H1 (cell line): ENCODE measurements around the gene NOS3. TPM values are rescaled to one million over a fixed set of nuclear protein-coding genes. Genes with fewer than 3 reads are reported as not detected.

Experiments used
- CTCF ChIA-PET: fragments of 300-600 bp; sonication (Branson Sonifier 250); formaldehyde crosslinking; loops from one replicate; lab custom pipeline; 2021; ENCODE audit not compliant: partially characterized antibody; lab: Charles Lee
- POLR2A ChIA-PET: fragments of 300-600 bp; sonication (Branson Sonifier 250); formaldehyde crosslinking; loops from one replicate; lab custom pipeline; 2021; ENCODE audit warnings: inconsistent platforms; ENCODE audit not compliant: partially characterized antibody; lab: Charles Lee
- DNase-seq, 2 experiments: peaks; one replicate each; pipeline versions ENCODE4 v3.0.0 to v3.0.0-alpha.2; 2010 to 2022; ENCODE audit warnings: low spot score in 2 of 2, low read depth in 1 of 2, mixed read lengths in 1 of 2
- FAIRE-seq: peaks from 2 replicates; lab custom pipeline; 2011; peaks lifted over from hg19 to GRCh38; lab: Jason Lieb, UNC
- H2AFZ ChIP-seq: 2 replicates; pipeline ENCODE4 v1.8.1; 2012; ENCODE audit warnings: low read length, inconsistent platforms
- H2AK5ac ChIP-seq: 2 replicates; pipeline ENCODE4 v1.6.1; 2013; ENCODE audit warnings: low read depth, low read length
- H2BK120ac ChIP-seq: replicated peaks from 2 replicates; pipeline ENCODE3; 2013; ENCODE audit warnings: low read depth, low read length, inconsistent platforms
- H2BK12ac ChIP-seq: 2 replicates; pipeline ENCODE4 v1.6.1; 2013; ENCODE audit warnings: low read depth, low read length
- H2BK15ac ChIP-seq: 2 replicates; pipeline ENCODE4 v1.6.1; 2013; ENCODE audit warnings: low read length
- H2BK20ac ChIP-seq: 2 replicates; pipeline ENCODE4 v1.6.1; 2013; ENCODE audit warnings: low read length
- H2BK5ac ChIP-seq: 2 replicates; pipeline ENCODE4 v1.6.1; 2013; ENCODE audit warnings: low read depth, low read length
- H3K14ac ChIP-seq: 2 replicates; pipeline ENCODE4 v1.6.1; 2013; ENCODE audit warnings: inconsistent platforms; ENCODE audit not compliant: insufficient read length
- H3K18ac ChIP-seq: 2 replicates; pipeline ENCODE4 v1.6.1; 2013; ENCODE audit warnings: low read length; ENCODE audit errors: extremely low read depth
- H3K23ac ChIP-seq: 2 replicates; pipeline ENCODE4 v1.6.1; 2013; ENCODE audit warnings: inconsistent platforms; ENCODE audit not compliant: insufficient read length
- H3K23me2 ChIP-seq: 2 replicates; pipeline ENCODE4 v1.6.1; 2013; ENCODE audit warnings: low read depth, low read length
- H3K27ac ChIP-seq: 2 replicates; pipeline ENCODE4 v1.6.1; 2011; ENCODE audit warnings: low read depth, low read length, inconsistent platforms
- H3K27me3 ChIP-seq, 4 experiments: replicated peaks in 1 of 4; 1 replicate in 1 of 4; 2 replicates in 3 of 4; pipeline versions ENCODE4 v1.6.1 to v1.8.1; 2011 to 2013; ENCODE audit warnings: low read length in 3 of 4, mild to moderate bottlenecking in 3 of 4, inconsistent platforms in 2 of 4, mixed read lengths in 2 of 4, moderate library complexity in 1 of 4; ENCODE audit not compliant: control insufficient read depth in 3 of 4, insufficient read depth in 3 of 4; ENCODE audit errors: extremely low read depth in 1 of 4
- H3K36me3 ChIP-seq, 4 experiments: 2 replicates each; pipeline versions ENCODE4 v1.6.1 to v1.8.1; 2011 to 2013; ENCODE audit warnings: mild to moderate bottlenecking in 4 of 4, low read length in 3 of 4, moderate library complexity in 2 of 4, control low read depth in 1 of 4, inconsistent platforms in 1 of 4; ENCODE audit not compliant: insufficient read depth in 4 of 4, control insufficient read depth in 2 of 4
- H3K4ac ChIP-seq: replicated peaks from 2 replicates; pipeline ENCODE3; 2013; ENCODE audit warnings: low read length, low read depth, mixed read lengths, inconsistent platforms; ENCODE audit not compliant: insufficient read length
- H3K4me1 ChIP-seq, 4 experiments: replicated peaks in 1 of 4; 1 replicate in 1 of 4; 2 replicates in 3 of 4; pipeline versions ENCODE4 v1.6.1 to v1.8.1; 2011 to 2013; ENCODE audit warnings: low read length in 3 of 4, inconsistent platforms in 2 of 4, mixed read lengths in 1 of 4; ENCODE audit not compliant: insufficient read depth in 4 of 4, control insufficient read depth in 3 of 4
- H3K4me2 ChIP-seq, 2 experiments: 2 replicates each; pipeline versions ENCODE4 v1.6.1 to v1.8.1; 2011 to 2013; ENCODE audit warnings: low read depth in 2 of 2, low read length in 2 of 2, control low read depth in 1 of 2, inconsistent platforms in 1 of 2, mild to moderate bottlenecking in 1 of 2; ENCODE audit not compliant: insufficient read depth in 1 of 2
- H3K4me3 ChIP-seq, 4 experiments: fragments of 200-600, 300-600 bp in 1 of 4; sonication (generic), shearing (Covaris generic), sonication (Bioruptor Twin) in 1 of 4; 2 replicates each; pipeline versions ENCODE4 v1.5.1 to v1.8.1; 2011 to 2016; ENCODE audit warnings: low read length in 4 of 4, low read depth in 3 of 4, control low read depth in 2 of 4, inconsistent platforms in 2 of 4, mild to moderate bottlenecking in 2 of 4, mixed read lengths in 1 of 4, moderate library complexity in 1 of 4; ENCODE audit not compliant: insufficient read depth in 2 of 4; ENCODE audit errors: extremely low read depth in 1 of 4
- H3K56ac ChIP-seq: replicated peaks from 2 replicates; pipeline ENCODE3; 2013; ENCODE audit warnings: low read depth, mild to moderate bottlenecking, mixed read lengths, low read length, inconsistent platforms; ENCODE audit not compliant: insufficient read length
- H3K79me1 ChIP-seq: 2 replicates; pipeline ENCODE4 v1.6.1; 2013; ENCODE audit warnings: low read depth, low read length, control low read depth
- H3K79me2 ChIP-seq, 2 experiments: 2 replicates each; pipeline versions ENCODE4 v1.6.1 to v1.8.1; 2012 to 2013; ENCODE audit warnings: low read length in 2 of 2, mild to moderate bottlenecking in 2 of 2, inconsistent platforms in 1 of 2; ENCODE audit not compliant: insufficient read depth in 2 of 2, control insufficient read depth in 1 of 2
- H3K9ac ChIP-seq, 4 experiments: replicated peaks in 1 of 4; 1 replicate in 1 of 4; 2 replicates in 3 of 4; pipeline versions ENCODE4 v1.6.1 to v1.8.1; 2011 to 2013; ENCODE audit warnings: low read depth in 3 of 4, low read length in 3 of 4, control low read depth in 2 of 4, mild to moderate bottlenecking in 2 of 4, moderate library complexity in 2 of 4, inconsistent platforms in 1 of 4; ENCODE audit errors: extremely low read depth in 1 of 4
- H3K9me3 ChIP-seq, 2 experiments: 2 replicates each; pipeline versions ENCODE4 v1.6.1 to v1.8.1; 2012 to 2013; ENCODE audit warnings: mild to moderate bottlenecking in 2 of 2, moderate library complexity in 2 of 2, control low read depth in 1 of 2, inconsistent platforms in 1 of 2, low read depth in 1 of 2, low read length in 1 of 2, mixed read lengths in 1 of 2; ENCODE audit not compliant: insufficient read depth in 2 of 2
- H4K20me1 ChIP-seq, 2 experiments: replicated peaks in 1 of 2; 2 replicates each; pipeline versions ENCODE3 to v1.8.1; 2011 to 2013; ENCODE audit warnings: inconsistent platforms in 2 of 2, low read length in 2 of 2, mild to moderate bottlenecking in 1 of 2; ENCODE audit not compliant: insufficient read depth in 2 of 2, control insufficient read depth in 1 of 2
- H4K5ac ChIP-seq: 2 replicates; pipeline ENCODE4 v1.6.1; 2013; ENCODE audit warnings: low read length, low read depth, mixed read lengths, inconsistent platforms; ENCODE audit not compliant: insufficient read length
- H4K8ac ChIP-seq: 2 replicates; pipeline ENCODE4 v1.8.0; 2013; ENCODE audit warnings: mild to moderate bottlenecking, moderate library complexity, low read length, inconsistent platforms; ENCODE audit not compliant: insufficient read depth; ENCODE audit errors: extremely low read depth
- H4K91ac ChIP-seq: replicated peaks from 2 replicates; pipeline ENCODE3; 2013; ENCODE audit warnings: low read length, mixed read lengths, inconsistent platforms; ENCODE audit not compliant: insufficient read length
- ATF3 ChIP-seq: IDR thresholded peaks from 2 replicates; pipeline ENCODE4 v1.6.1; 2011; ENCODE audit warnings: low read depth, mild to moderate bottlenecking, low read length; ENCODE audit not compliant: insufficient read depth
- CBX8 ChIP-seq: fragments of 300-800, 300-1000 bp; sonication (generic); IDR thresholded peaks from 2 replicates; pipeline ENCODE4 v1.7.1; 2016; ENCODE audit warnings: low read depth, low read length, borderline replicate concordance
- CTBP2 ChIP-seq: IDR thresholded peaks from 2 replicates; pipeline ENCODE4 v1.7.0; 2011; ENCODE audit warnings: borderline replicate concordance, mild to moderate bottlenecking, moderate library complexity, mixed read lengths, low read length; ENCODE audit not compliant: insufficient read depth, insufficient read length
- E2F6 ChIP-seq: IDR thresholded peaks from 2 replicates; pipeline ENCODE4 v1.6.1; 2012; ENCODE audit warnings: inconsistent platforms
- GTF2F1 ChIP-seq: IDR thresholded peaks from 2 replicates; pipeline ENCODE4 v1.6.1; 2012; ENCODE audit warnings: low read depth, low read length, improper control_type of control experiment, borderline replicate concordance
- JUND ChIP-seq: IDR thresholded peaks from 2 replicates; pipeline ENCODE4 v1.6.1; 2011; ENCODE audit warnings: mild to moderate bottlenecking, improper control_type of control experiment, low read length
- KDM1A ChIP-seq: fragments of 200-600, 300-600 bp; sonication (generic); IDR thresholded peaks from 2 replicates; pipeline ENCODE4 v1.7.1; 2016; ENCODE audit warnings: mild to moderate bottlenecking, low read length, borderline replicate concordance
- KDM5A ChIP-seq: fragments of 200-600 bp; IDR thresholded peaks from 2 replicates; pipeline ENCODE4 v1.7.1; 2012; ENCODE audit warnings: mild to moderate bottlenecking, low read length, inconsistent platforms, mixed read lengths
- POLR2A ChIP-seq, 2 experiments: IDR thresholded peaks; 1 replicate in 1 of 2; 2 replicates in 1 of 2; pipeline ENCODE4 v1.6.1; 2011; ENCODE audit warnings: low read depth in 2 of 2, low read length in 2 of 2, mild to moderate bottlenecking in 2 of 2; ENCODE audit errors: control extremely low read depth in 1 of 2
- RXRA ChIP-seq: IDR thresholded peaks from 2 replicates; pipeline ENCODE4 v1.6.1; 2011; ENCODE audit warnings: low read depth, mild to moderate bottlenecking, low read length, moderate library complexity; ENCODE audit not compliant: insufficient read depth
- SP1 ChIP-seq: IDR thresholded peaks from 2 replicates; pipeline ENCODE4 v1.6.1; 2011; ENCODE audit warnings: low read depth, low read length
- TBP ChIP-seq: IDR thresholded peaks from 2 replicates; pipeline ENCODE4 v1.6.1; 2011; ENCODE audit warnings: low read depth, low read length, improper control_type of control experiment
- TEAD4 ChIP-seq: IDR thresholded peaks from 2 replicates; pipeline ENCODE4 v1.6.1; 2012; ENCODE audit warnings: low read depth, low read length, inconsistent platforms, mixed read lengths
- YY1 ChIP-seq: IDR thresholded peaks from 2 replicates; pipeline ENCODE4 v1.6.1; 2011; ENCODE audit warnings: low read depth, mild to moderate bottlenecking, low read length
- WGBS, 2 experiments: shearing (Covaris generic) in 1 of 2; methylation state at CpG; one replicate each; pipeline versions ENCODE4 v1.1.6 to v1.1.7; 2013 to 2015; ENCODE audit warnings: low lambda C conversion rate in 2 of 2, mixed read lengths in 2 of 2, inconsistent platforms in 1 of 2, low coverage in 1 of 2, missing lambda C conversion rate in 1 of 2; ENCODE audit not compliant: insufficient replicate concordance in 2 of 2, insufficient coverage in 1 of 2, insufficient read length in 1 of 2; ENCODE audit errors: extremely low coverage in 1 of 2, missing lambda C conversion rate in 1 of 2; 5-methylcytosine and 5-hydroxymethylcytosine counted together
- polyA plus RNA-seq, 7 experiments: library from polyadenylated mRNA; depleted of rRNA in 3 of 7; stranded (reverse) in 5 of 7; unstranded in 2 of 7; fragments of >200 nt in 5 of 7; fragments of 200-250 nt in 2 of 7; gene quantifications; 1 replicate in 5 of 7; 2 replicates in 1 of 7; 4 replicates in 1 of 7; pipeline versions ENCODE4 v1.2.1 to v1.2.3, GENCODE V29; 2011 to 2013; ENCODE audit warnings: missing spikeins in 2 of 7, mixed read lengths in 2 of 7
- total RNA-seq: library from RNA; stranded (reverse); fragmentation: NEBNext Ultra II Directional; extraction: Animal tissue kit (Norgen Biotek cat#: 25700); gene quantifications from 2 replicates; pipeline ENCODE4 v1.2.1, GENCODE V29; 2021

NOS3 gene
- total and polyA plus RNA-seq, 2 of the 8 experiments (the other 6 are each of a cell fraction or from before 2014, with no cell fraction given), result 4.4 to 16.2 TPM

- H2BK20ac ChIP-seq, result no peak overlapping the region
- H4K91ac ChIP-seq, result no peak overlapping the region
- no peak overlapping the region for H3K14ac ChIP-seq
- no peaks in the 10 kb centered on the region for H3K9me3 ChIP-seq
- H2BK5ac ChIP-seq, result no peak overlapping the region
- no peak overlapping the region for H3K27ac ChIP-seq
- CTCF ChIA-PET, result interaction anchor here (1.5 to 5.7 kb wide), 3 partner anchors 10 to 34 kb away, joined by 5 to 56 read pairs (median 10); no protein-coding TSS in a partner anchor
- no peaks in the 10 kb centered on the region for H4K20me1 ChIP-seq
- peaks cover 0 to 15% (median 5%) of the 10 kb centered on the region in 4 experiments; a peak in 5 of 7 replicates for H3K4me1 ChIP-seq
- H3K4me3 ChIP-seq, result no peak overlapping the region
- no peak overlapping the region for H3K18ac ChIP-seq
- H2BK12ac ChIP-seq, result no peak overlapping the region
- no peaks in the 10 kb centered on the region for H3K36me3 ChIP-seq
- H2AK5ac ChIP-seq, result no peak overlapping the region
- POLR2A ChIA-PET, result no interaction called here
- no peak overlapping the region for H2BK120ac ChIP-seq
- no peak overlapping the region for H2BK15ac ChIP-seq
- FAIRE-seq, result no peak
- no peak overlapping the region for H3K9ac ChIP-seq
- DNase-seq, result no peak
- WGBS, 2 experiments, result 88% methylated on average over 10 of the region's 12 CpGs; no CpG with 5 or more reads in 1 of the 2 experiments
- H4K8ac ChIP-seq, result peak overlapping the region; percentile 25; the same call in 1 of the 2 replicates
- no peaks in the 10 kb centered on the region for H3K27me3 ChIP-seq
- H3K23ac ChIP-seq, result no peak overlapping the region
- no peak overlapping the region for H2AFZ ChIP-seq
- H3K79me2 ChIP-seq, result no peaks in the 10 kb centered on the region
- no peak overlapping the region for H3K56ac ChIP-seq
- H3K4ac ChIP-seq, result no peak overlapping the region
- H4K5ac ChIP-seq, result no peak overlapping the region
- H3K79me1 ChIP-seq, result no peaks in the 10 kb centered on the region
- no peak overlapping the region for H3K4me2 ChIP-seq
- peaks cover 6% of the 10 kb centered on the region; the same call in 1 of the 2 replicates for H3K23me2 ChIP-seq
- TF ChIP-seq TEAD4 (no peak), CBX8 (no peak), E2F6 (no peak), SP1 (no peak), YY1 (no peak), GTF2F1 (no peak), RXRA (no peak), TBP (no peak), KDM1A (no peak), CTBP2 (no peak), JUND (no peak), KDM5A (no peak), ATF3 (no peak), POLR2A (IDR thresholded peaks at IDR 0.05; ENCODE audit: control extremely low read depth in 1 of 2, low read depth in 2 of 2, low read length in 2 of 2) (no peak)
These were observed 8.2 kb downstream of the NOS3 start for GRCh38 chr7:150999001-150999400.
